Skeletal muscle cell (primary cell): Measurements from ENCODE around the gene GPX6.
"Not testable (repeated sequence)": the region's sequence is repeated elsewhere in the genome, so short reads cannot be mapped to it uniquely, and the experiment has no call there.

Source experiments
- DNase-seq: peaks from one replicate; pipeline ENCODE4 v3.0.0-alpha.2; 2010; ENCODE audit warnings: low read depth
- H3K4me3 ChIP-seq: 2 replicates; pipeline ENCODE4 v1.5.1; 2011; ENCODE audit warnings: low read depth, mild to moderate bottlenecking, control low read depth, low read length, moderate library complexity

Gene GPX6, protein sequence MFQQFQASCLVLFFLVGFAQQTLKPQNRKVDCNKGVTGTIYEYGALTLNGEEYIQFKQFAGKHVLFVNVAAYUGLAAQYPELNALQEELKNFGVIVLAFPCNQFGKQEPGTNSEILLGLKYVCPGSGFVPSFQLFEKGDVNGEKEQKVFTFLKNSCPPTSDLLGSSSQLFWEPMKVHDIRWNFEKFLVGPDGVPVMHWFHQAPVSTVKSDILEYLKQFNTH

DNA sequence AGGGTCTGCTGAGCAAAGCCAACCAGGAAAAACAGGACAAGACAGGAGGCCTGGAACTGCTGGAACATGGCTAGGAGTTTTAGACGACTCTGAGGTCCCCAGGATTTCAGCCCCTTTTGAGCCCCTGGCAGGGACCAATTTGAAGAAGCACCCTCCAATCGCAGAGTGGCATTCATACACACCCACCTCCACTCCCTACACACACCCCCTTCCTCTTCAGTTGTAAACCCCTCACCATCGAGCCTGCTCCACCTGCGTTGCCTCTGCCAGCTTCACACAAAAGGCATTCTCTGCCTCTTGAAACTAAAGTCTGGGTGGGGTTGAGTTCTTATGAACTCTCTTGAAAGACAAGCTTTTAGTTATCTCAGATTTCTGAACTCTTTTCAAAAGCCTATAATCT is at the start of gene GPX6:
Gene GPX6 (minus strand): TSS at position 118 of the 400 bp plus-strand sequence. CDS start 50 bp downstream, at position 68.
- H3K4me3 ChIP-seq, result no peak within 1 kb of the TSS
- no peak for DNase-seq

GRCh38 chr6:28563430-28564095 is 48.0 kb upstream of the GPX6 start:
- H3K4me3 ChIP-seq, result no peak overlapping the region
- no peak for DNase-seq

DNA sequence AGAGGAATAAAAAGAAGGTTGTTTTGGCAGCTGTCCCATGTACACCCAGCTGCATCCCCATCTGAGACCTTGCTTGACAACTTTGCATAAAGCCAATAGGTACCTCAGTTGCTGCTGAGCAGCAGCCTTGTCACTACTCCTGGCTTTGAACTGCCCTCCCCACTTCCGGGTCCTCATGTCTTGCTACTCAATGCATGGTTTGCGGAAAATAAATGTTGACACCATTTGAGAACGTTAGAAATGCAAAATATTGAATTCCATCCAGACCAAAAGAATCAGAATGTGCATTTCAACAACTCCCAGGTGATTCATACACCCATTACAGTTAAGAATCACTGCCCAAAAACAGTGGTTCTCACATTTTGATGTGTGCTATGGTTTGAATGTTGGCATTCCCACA is 43.0 kb upstream of the GPX6 start:
- no peak for DNase-seq
- no peak overlapping the region for H3K4me3 ChIP-seq

- no peak overlapping the region for H3K4me3 ChIP-seq
- no peak for DNase-seq
Observed at GRCh38 chr6:28555136-28555535, 39.5 kb upstream of the GPX6 start.

GRCh38 chr6:28553986-28554881 is 38.6 kb upstream of the GPX6 start:
- no peak overlapping the region for H3K4me3 ChIP-seq
- DNase-seq, result no peak

GRCh38 chr6:28553384-28553985 is 37.9 kb upstream of the GPX6 start:
- DNase-seq, result no peak
- no peak overlapping the region for H3K4me3 ChIP-seq

GRCh38 chr6:28551891-28552666 is 36.5 kb upstream of the GPX6 start:
- no peak overlapping the region for H3K4me3 ChIP-seq
- DNase-seq, result no peak

- DNase-seq, H3K4me3 ChIP-seq: not testable (repeated sequence)
Observed at GRCh38 chr6:28547003-28547402, 31.4 kb upstream of the GPX6 start.

- no peak for DNase-seq
- no peak overlapping the region for H3K4me3 ChIP-seq
Observed at GRCh38 chr6:28545955-28546354, 30.4 kb upstream of the GPX6 start.

DNA sequence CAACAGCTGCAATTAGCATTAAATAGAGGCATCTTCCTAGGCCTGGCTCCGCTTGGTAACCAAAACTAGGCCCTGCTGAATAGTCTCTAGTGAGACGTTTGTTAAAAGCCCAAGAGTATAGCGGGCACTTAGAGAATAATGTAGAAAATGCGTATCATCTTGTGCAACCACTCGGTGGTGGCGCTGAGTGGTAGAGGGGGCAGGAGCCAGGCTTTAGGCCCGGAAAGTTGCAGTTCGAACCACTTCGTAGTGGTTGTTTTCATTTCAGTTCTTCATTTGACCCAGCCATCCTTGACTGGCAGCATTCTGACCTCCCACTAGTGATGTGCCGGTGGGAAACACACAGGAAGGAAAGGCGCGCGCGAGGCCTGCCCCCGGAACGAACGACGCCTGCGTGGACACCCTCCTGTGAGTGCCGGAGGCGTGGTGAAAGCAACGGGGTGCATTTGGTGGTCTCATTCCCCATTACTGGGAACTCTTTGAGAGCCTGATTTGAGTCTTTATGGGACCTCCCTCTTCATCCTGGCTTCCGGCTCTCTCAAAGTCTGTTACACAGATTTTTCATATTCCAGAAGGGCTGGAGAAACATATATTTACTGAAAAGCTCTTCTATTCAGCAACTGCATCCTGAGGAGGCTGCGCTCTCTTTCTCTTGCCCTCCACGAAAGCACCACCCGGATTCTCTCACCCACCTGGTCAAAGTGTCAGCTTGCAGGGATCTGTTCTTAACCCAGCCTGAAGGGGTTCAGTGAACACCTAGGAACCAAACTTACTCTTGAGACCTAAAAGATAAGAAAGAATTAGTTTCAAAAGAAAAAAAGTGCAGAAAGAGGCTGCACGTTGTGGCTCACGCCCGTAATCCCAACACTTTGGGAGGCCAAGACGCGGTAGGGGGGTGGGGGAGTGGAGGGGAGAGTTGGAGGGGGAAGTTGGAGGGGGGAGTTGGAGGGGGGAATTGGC is 28.3 kb upstream of the GPX6 start:
- H3K4me3 ChIP-seq, result peak overlapping the region; percentile 44
- no peak for DNase-seq

DNA sequence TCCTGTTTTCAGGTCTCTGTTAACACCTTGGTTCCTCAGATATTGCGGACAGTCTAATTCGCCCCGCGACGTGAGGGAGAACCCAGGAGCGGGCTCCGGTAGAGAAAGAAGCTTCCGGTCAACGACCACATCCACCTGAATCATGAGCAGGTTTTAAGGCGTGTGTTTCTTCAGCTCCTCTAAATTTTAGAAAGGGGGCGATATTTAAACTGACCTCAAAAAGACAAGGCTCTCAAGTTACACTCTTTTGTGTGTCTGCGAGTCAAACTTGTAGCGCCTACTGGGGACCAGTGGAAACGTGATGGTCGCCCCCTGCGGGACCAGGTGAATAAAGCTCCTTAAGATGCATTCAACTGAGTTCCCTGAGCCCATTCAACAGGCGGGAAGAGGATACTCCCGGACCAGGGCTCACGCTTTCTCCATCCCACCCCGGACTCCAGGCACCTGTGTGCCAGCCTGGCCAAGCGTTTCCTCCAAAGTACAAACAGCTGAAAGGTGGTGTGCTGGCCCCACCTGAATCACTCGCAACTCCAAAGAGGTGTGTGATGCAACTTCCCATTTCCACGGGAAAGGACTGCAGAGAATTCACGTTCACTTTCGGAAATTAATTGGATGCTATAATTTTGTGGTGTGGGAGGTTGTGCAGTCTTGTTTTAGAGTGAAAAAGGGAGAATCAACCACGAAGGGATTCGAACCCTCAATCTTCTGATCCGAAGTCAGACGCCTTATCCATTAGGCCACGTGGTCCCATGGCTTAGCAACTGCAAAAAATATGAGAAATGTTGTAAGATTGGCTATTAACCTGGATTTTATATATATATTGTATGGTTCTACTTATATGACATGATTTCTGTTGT is 27.1 kb upstream of the GPX6 start:
- DNase-seq, result peak; percentile 65
- peak overlapping the region; percentile 27 for H3K4me3 ChIP-seq

GRCh38 chr6:28541996-28542395 is 26.4 kb upstream of the GPX6 start:
- DNase-seq, result no peak
- H3K4me3 ChIP-seq, result no peak overlapping the region

GRCh38 chr6:28537509-28538140 is 22.0 kb upstream of the GPX6 start:
- H3K4me3 ChIP-seq, result peak overlapping the region; percentile 32
- no peak for DNase-seq

GRCh38 chr6:28537065-28537464 is 21.5 kb upstream of the GPX6 start:
- H3K4me3 ChIP-seq, result peak overlapping the region; percentile 32
- no peak for DNase-seq

DNA sequence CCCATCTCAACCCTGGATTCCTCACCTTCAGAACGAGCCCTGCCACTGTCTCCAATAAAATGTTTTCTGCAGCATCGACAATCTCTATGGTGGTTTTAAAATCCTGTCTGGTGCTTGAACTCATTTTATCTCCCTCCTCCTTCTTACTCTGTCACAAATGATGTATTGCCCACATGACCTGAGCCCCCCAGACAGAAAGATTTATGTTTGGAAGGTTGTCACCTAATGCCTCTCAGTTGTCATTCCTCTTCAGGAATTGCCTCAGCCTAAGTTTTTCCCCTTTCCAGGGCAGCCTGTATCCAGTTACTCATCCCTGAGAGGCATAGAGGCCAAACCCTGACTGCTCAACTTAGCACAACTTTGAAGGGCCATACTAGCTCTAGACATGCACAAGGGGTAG is 19.3 kb upstream of the GPX6 start:
- no peak for DNase-seq
- no peak overlapping the region for H3K4me3 ChIP-seq

GRCh38 chr6:28534306-28534705 is 18.7 kb upstream of the GPX6 start:
- H3K4me3 ChIP-seq, result no peak overlapping the region
- DNase-seq, result no peak
